ENCODE results near the gene PPP1R9A.

DNA sequence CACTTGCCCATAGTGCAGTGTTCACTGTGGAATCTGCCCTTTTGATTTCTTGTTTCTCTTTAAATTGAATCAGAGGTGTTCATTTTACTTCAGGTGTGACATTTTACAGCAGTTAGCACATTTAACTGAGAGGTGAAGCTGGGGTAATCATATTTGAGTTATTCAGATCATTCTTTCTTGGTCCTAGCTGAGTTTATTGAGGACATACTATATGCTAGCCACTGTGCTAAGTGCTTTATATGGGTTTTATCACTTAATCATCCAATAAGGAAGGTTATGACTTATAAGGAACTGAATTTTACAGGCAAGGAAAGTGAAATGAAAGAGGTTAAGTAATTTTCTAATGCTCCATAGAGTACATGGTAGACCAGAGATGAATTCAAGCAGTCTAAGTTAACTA, 337.2 kb downstream of the PPP1R9A start:
- no peak for TF ChIP-seq CTCF (conservative IDR thresholded peaks at IDR 0.05; ENCODE audit: low read depth, low read length)
- TF ChIP-seq EZH2 (IDR thresholded peaks at IDR 0.05; ENCODE audit: low read length, unreplicated experiment): no peak

Measured in PC-3 (cell line).